GM18909 (cell line): ENCODE measurements around the gene EFR3B.

Experiments
- ATAC-seq: cut with Tn5 transposase; IDR thresholded peaks from one replicate; pipeline ENCODE4 v1.9.1; 2021; ENCODE audit warnings: mild to moderate bottlenecking; ENCODE audit not compliant: unreplicated experiment, poor library complexity

EFR3B gene

GRCh38 chr2:25173719-25174118, 131.8 kb downstream of the EFR3B start:
- no peak for ATAC-seq

- no peak for ATAC-seq
Observed at GRCh38 chr2:25174192-25174861, 132.5 kb downstream of the EFR3B start.

- no peak for ATAC-seq
Observed at GRCh38 chr2:25176138-25176537, 134.3 kb downstream of the EFR3B start.

- ATAC-seq = no peak
Observed at GRCh38 chr2:25176541-25177181, 134.8 kb downstream of the EFR3B start.

DNA sequence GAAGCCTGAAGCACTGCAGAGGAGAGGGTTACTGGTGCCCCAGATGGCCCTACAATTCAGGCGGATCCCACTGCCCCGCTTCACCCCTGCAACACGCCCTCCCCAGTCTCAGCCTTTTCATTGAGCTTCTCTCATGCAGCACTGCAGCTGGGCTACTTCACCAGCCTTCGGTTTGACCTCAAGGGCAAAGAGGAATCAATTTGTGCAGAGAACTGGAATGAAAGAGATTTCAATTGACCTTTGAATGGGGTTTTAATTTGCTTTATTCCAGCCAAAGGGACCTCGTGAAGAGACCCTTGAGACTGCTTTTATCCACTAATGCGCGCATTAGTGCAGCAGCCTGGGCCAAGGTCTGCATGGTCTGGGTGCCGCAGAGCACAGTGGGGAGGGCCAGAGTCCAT, 135.3 kb downstream of the EFR3B start:
- no peak for ATAC-seq

DNA sequence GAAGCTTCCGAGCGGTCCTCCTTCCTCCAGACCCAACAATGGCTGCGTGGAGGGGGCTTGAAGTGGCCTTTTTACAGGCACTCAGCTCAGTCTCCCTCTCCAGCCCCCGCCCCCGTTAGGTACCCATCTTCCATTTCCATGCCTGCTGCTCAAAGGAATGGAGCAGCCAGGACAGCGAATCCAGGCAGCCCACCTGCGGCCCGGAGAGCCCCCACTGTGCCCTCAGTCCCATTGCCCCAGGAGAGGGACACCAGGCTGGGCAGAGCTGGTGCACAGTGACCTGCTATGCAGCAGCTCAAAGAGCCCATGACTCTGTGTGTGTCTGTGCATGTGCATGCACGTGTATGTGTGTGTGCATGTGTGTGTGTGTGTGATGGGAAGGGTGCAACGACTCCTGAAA, 137.1 kb downstream of the EFR3B start:
- ATAC-seq = no peak

DNA sequence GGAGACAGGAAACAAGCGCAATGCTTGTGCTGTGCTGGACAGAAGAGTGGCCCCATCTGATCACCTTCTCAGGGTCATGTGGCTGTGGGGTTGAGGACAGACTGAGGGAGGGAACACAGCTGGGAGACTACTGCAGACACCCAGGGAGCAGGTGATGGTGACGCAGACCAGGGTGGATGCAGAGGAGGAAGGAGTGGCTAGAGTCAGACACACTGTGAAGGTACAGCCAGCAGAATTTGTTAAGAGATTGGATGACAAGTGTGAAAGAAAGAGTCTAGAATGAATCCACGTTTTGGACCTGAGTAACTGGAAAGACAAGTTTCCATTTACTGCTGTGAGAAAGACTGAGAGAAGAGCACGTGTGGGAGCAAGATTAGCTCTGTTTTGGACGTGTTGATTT, 142.4 kb downstream of the EFR3B start:
- ATAC-seq = no peak

DNA sequence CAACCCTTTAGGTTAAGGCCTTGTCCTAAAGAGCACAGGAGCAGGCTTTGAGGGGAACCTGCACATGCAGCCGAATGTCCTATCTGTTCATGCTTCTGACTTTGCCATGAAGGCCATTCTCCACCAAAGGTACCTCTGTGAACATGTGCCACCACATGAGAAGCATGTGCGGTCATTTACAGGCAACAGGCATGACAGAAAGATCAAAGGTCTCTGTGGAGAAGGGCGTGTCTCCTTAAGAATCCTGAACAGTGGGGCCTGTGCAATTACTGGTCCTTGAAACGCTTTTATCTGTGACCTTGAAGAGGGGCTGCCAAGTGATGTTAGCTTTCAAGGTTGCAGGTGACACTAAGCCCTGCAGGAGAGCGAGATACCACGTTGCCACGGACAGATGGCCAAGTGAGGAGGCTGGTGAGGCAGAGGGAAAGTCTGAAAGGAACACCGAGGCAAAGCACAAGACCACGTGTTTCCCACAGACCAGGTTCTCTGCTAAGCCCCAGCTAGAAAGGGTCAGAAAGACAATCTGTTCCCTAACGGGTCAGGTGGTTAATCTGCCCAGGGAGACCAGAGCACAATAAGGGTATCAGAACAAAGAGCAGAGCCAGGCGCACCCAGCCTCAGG, 146.0 kb downstream of the EFR3B start:
- ATAC-seq = no peak

DNA sequence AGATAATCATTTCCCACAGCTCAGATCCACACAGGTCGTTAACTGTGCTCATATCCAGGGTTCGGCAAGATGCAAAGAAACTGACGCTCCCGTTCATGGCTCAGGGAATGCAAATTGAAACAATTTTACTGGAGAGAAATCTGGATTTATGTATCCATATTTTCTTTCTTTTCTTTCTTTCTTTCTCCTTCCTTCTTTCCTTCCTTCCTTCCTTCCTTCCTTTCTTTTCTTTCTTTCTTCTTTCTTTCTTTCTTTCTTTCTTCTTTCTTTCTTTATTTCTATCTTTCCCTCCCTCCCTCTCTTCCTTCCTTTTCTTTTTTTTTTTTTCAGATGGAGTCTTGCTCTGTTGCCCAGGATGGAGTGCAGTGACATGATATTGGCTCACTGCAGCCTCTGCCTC, 146.5 kb downstream of the EFR3B start:
- ATAC-seq = no peak

DNA sequence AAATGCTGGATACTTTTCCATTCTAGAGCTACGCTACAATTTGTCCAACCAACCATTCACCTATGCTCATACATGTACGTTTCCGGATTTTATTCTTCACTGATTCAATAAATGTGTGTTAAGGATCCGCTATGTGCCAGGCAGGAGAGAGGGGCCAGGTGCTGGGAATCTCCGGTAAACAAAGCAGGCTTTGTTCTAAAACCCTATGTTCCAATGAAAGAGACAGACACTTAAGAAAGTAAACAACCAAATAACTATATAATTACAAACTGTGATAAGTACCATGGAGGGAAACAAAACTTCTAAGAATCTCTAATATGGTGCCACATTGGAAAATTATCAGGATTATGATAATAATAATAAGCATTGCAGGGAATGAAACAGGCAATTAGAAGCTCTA, 148.7 kb downstream of the EFR3B start:
- no peak for ATAC-seq

GRCh38 chr2:25194576-25195122, 152.8 kb downstream of the EFR3B start:
- no peak for ATAC-seq

GRCh38 chr2:25197336-25198208, 155.7 kb downstream of the EFR3B start:
- ATAC-seq = no peak

GRCh38 chr2:25198209-25198525, 156.3 kb downstream of the EFR3B start:
- ATAC-seq = no peak

DNA sequence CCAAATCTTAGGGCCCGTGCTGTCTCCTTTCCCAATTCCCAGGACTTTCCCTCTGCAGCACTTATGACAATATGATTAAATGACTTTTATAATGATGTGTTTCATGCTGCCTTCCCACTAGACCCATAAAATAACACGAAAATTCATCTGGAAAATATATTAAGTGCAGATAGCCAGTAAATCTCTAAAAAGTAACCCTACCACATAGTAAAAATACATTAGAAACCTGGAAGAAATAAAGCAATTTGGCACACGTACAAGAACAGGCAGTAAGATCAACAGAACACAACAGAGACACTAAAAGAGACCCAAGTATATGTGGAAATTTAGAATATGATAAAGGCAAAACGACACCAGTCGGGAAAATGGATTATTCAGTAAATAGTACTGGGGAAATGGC, 156.7 kb downstream of the EFR3B start:
- ATAC-seq = no peak

- no peak for ATAC-seq
Observed at GRCh38 chr2:25201265-25201664, 159.4 kb downstream of the EFR3B start.

- ATAC-seq = no peak
Observed at GRCh38 chr2:25201794-25202193, 159.9 kb downstream of the EFR3B start.

- no peak for ATAC-seq
Observed at GRCh38 chr2:25202275-25202674, 160.4 kb downstream of the EFR3B start.

GRCh38 chr2:25204190-25204838, 162.4 kb downstream of the EFR3B start:
- no peak for ATAC-seq

- ATAC-seq = no peak
Observed at GRCh38 chr2:25207078-25207545, 165.2 kb downstream of the EFR3B start.
